HepG2 (cell line): Measurements from ENCODE around the gene LCP2. TPM values are rescaled to one million over a fixed set of nuclear protein-coding genes. Genes with fewer than 3 reads are reported as not detected.

Source experiments
- BRD4 ChIP-seq: sonication (generic); formaldehyde crosslinking; IDR thresholded peaks from 2 replicates; pipeline ENCODE4 v1.4.0; 2020; ENCODE audit warnings: missing genetic modification reagents
- DR1 ChIP-seq: sonication (generic); formaldehyde crosslinking; IDR thresholded peaks from 2 replicates; pipeline ENCODE4 v1.8.0; 2021; ENCODE audit warnings: mild to moderate bottlenecking, missing genetic modification reagents, inconsistent platforms
- MAFF ChIP-seq: IDR thresholded peaks from 2 replicates; pipeline ENCODE4 v1.6.1; 2011; ENCODE audit warnings: low read depth, low read length, improper control_type of control experiment
- MIER2 ChIP-seq: IDR thresholded peaks from 2 replicates; pipeline ENCODE4 v1.6.1; 2016; ENCODE audit warnings: missing biosample characterization, missing genetic modification reagents
- PCBP2 ChIP-seq: fragments of 200-400 bp; formaldehyde crosslinking; optimal IDR thresholded peaks from 2 replicates; pipeline ENCODE3; 2018; ENCODE audit warnings: low read length, low read depth; ENCODE audit not compliant: poor library complexity, severe bottlenecking
- PHF21A ChIP-seq: sonication (generic); formaldehyde crosslinking; IDR thresholded peaks from 2 replicates; pipeline ENCODE4 v1.5.0; 2020; ENCODE audit warnings: mild to moderate bottlenecking, missing genetic modification reagents
- SNAPC2 ChIP-seq: sonication (generic); formaldehyde crosslinking; IDR thresholded peaks from 2 replicates; pipeline ENCODE4 v1.8.1; 2022; ENCODE audit warnings: mild to moderate bottlenecking, missing genetic modification reagents
- TSC22D2 ChIP-seq: sonication (generic); formaldehyde crosslinking; IDR thresholded peaks from 2 replicates; pipeline ENCODE4 v1.5.1; 2020; ENCODE audit warnings: missing genetic modification reagents, mild to moderate bottlenecking, borderline replicate concordance
- ZNF180 ChIP-seq: sonication (generic); formaldehyde crosslinking; IDR thresholded peaks from 2 replicates; pipeline ENCODE4 v1.4.0; 2020; ENCODE audit warnings: low read depth, missing genetic modification reagents, borderline replicate concordance
- ZNF333 ChIP-seq: sonication (generic); formaldehyde crosslinking; IDR thresholded peaks from 2 replicates; pipeline ENCODE4 v1.4.0; 2020; ENCODE audit warnings: mild to moderate bottlenecking, missing genetic modification reagents, borderline replicate concordance
- ZNF564 ChIP-seq: sonication (generic); formaldehyde crosslinking; IDR thresholded peaks from 2 replicates; pipeline ENCODE4 v1.8.1; 2023; ENCODE audit warnings: mild to moderate bottlenecking, missing genetic modification reagents
- ZNF580 ChIP-seq: IDR thresholded peaks from 2 replicates; pipeline ENCODE4 v1.6.1; 2016; ENCODE audit warnings: low read depth, borderline replicate concordance
- polyA plus RNA-seq, 8 experiments: library from polyadenylated mRNA; depleted of rRNA in 3 of 8; stranded (reverse) in 7 of 8; unstranded in 1 of 8; fragments of >200 nt; fragmentation: Illumina TruSeq in 4 of 8; extraction: Trizol in 4 of 8; gene quantifications; 2 replicates each; pipeline versions ENCODE4 v1.2.1 to v1.2.3, GENCODE V29; 2011 to 2016; ENCODE audit warnings: low read depth in 4 of 8, missing spikeins in 1 of 8, mixed read lengths in 1 of 8; ENCODE audit not compliant: insufficient read depth in 1 of 8
- total RNA-seq, 5 experiments: library from RNA; depleted of rRNA; stranded (reverse); fragments of >200 nt; fragmentation: Illumina TruSeq; extraction: Trizol; gene quantifications; 2 replicates each; pipeline ENCODE4 v1.2.3, GENCODE V29; 2016; ENCODE audit warnings: low read depth in 1 of 5
- TF ChIP-seq, protein P1 (sequence below): sonication (generic); formaldehyde crosslinking; conservative IDR thresholded peaks from 2 replicates; pipeline ENCODE4 v1.8.0; 2022; ENCODE audit warnings: mild to moderate bottlenecking, moderate library complexity, missing genetic modification reagents
- TF ChIP-seq, protein P2 (sequence below): sonication (generic); formaldehyde crosslinking; IDR thresholded peaks from 2 replicates; pipeline ENCODE4 v1.8.0; 2022; ENCODE audit warnings: missing genetic modification reagents, mild to moderate bottlenecking, borderline replicate concordance

LCP2 gene
- total and polyA plus RNA-seq, 2 of the 13 experiments (the other 11 are each of a cell fraction or from before 2014, with no cell fraction given) = not detected

GRCh38 chr5:170294556-170294955 lies 3.0 kb downstream of the LCP2 start (continued):
- TF ChIP-seq, protein P1, sequence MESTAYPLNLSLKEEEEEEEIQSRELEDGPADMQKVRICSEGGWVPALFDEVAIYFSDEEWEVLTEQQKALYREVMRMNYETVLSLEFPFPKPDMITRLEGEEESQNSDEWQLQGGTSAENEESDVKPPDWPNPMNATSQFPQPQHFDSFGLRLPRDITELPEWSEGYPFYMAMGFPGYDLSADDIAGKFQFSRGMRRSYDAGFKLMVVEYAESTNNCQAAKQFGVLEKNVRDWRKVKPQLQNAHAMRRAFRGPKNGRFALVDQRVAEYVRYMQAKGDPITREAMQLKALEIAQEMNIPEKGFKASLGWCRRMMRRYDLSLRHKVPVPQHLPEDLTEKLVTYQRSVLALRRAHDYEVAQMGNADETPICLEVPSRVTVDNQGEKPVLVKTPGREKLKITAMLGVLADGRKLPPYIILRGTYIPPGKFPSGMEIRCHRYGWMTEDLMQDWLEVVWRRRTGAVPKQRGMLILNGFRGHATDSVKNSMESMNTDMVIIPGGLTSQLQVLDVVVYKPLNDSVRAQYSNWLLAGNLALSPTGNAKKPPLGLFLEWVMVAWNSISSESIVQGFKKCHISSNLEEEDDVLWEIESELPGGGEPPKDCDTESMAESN = no peak
- TF ChIP-seq DR1 = no peak
- TF ChIP-seq PHF21A (CRISPR knock-in tag) = no peak
- TF ChIP-seq ZNF180 (CRISPR knock-in tag) = no peak
- TF ChIP-seq ZNF564 (CRISPR knock-in tag) = no peak
- no peak for TF ChIP-seq TSC22D2 (CRISPR knock-in tag)
- TF ChIP-seq ZNF580 (CRISPR knock-in tag) = no peak
- no peak for TF ChIP-seq BRD4 (CRISPR knock-in tag)
- no peak for TF ChIP-seq MIER2
- no peak for TF ChIP-seq ZNF333 (CRISPR knock-in tag)
- TF ChIP-seq MAFF = no peak
- no peak for TF ChIP-seq SNAPC2
- TF ChIP-seq, protein P2, sequence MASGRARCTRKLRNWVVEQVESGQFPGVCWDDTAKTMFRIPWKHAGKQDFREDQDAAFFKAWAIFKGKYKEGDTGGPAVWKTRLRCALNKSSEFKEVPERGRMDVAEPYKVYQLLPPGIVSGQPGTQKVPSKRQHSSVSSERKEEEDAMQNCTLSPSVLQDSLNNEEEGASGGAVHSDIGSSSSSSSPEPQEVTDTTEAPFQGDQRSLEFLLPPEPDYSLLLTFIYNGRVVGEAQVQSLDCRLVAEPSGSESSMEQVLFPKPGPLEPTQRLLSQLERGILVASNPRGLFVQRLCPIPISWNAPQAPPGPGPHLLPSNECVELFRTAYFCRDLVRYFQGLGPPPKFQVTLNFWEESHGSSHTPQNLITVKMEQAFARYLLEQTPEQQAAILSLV = no peak
- no peak for TF ChIP-seq PCBP2
- TF ChIP-seq, all 625 proteins: peak for 0
